RWPE2 (cell line): ENCODE measurements around the gene TYW1.
"Not testable (repeated sequence)": the region's sequence is repeated elsewhere in the genome, so short reads cannot be mapped to it uniquely, and the experiment has no call there.

ENCODE experiments used
- ATAC-seq: fragments of 200-7000 bp; cut with Tn5 transposase; 3 replicates; pipeline ENCODE4 v1.9.1; 2021; ENCODE audit warnings: low read depth
- DNase-seq: peaks from one replicate; pipeline ENCODE4 v3.0.0-alpha.2; 2020; ENCODE audit warnings: low spot score
- H3K27ac ChIP-seq: fragments of 450-650 bp; 2 replicates; pipeline ENCODE4 v1.5.1; 2017; ENCODE audit warnings: mild to moderate bottlenecking; ENCODE audit not compliant: poor library complexity, severe bottlenecking
- H3K27me3 ChIP-seq: fragments of 250-450 bp; sonication (Bioruptor Pico); 2 replicates; pipeline ENCODE4 v1.5.1; 2021; ENCODE audit warnings: mild to moderate bottlenecking, moderate library complexity; ENCODE audit not compliant: insufficient read depth, poor library complexity, severe bottlenecking
- H3K36me3 ChIP-seq: fragments of 250-450 bp; sonication (Bioruptor Pico); 2 replicates; pipeline ENCODE4 v1.5.1; 2020; ENCODE audit warnings: low read depth, mild to moderate bottlenecking, moderate library complexity
- H3K4me1 ChIP-seq: fragments of 250-450 bp; sonication (Bioruptor Pico); 2 replicates; pipeline ENCODE4 v1.5.1; 2021; ENCODE audit warnings: mild to moderate bottlenecking, moderate library complexity; ENCODE audit not compliant: insufficient read depth, poor library complexity, severe bottlenecking
- H3K4me3 ChIP-seq: fragments of 250-450 bp; sonication (Bioruptor Pico); 2 replicates; pipeline ENCODE4 v1.5.1; 2021; ENCODE audit warnings: mild to moderate bottlenecking, moderate library complexity; ENCODE audit not compliant: severe bottlenecking
- H3K9me3 ChIP-seq: fragments of 250-450 bp; sonication (Bioruptor Pico); 2 replicates; pipeline ENCODE4 v1.5.1; 2021; ENCODE audit warnings: mild to moderate bottlenecking, moderate library complexity; ENCODE audit not compliant: severe bottlenecking
- TF ChIP-seq, protein P1 (sequence below): fragments of 450-650 bp; IDR thresholded peaks from one replicate; pipeline ENCODE4 v1.5.1; 2017; ENCODE audit warnings: mild to moderate bottlenecking, moderate library complexity; ENCODE audit not compliant: poor library complexity, severe bottlenecking

The TYW1 gene

DNA sequence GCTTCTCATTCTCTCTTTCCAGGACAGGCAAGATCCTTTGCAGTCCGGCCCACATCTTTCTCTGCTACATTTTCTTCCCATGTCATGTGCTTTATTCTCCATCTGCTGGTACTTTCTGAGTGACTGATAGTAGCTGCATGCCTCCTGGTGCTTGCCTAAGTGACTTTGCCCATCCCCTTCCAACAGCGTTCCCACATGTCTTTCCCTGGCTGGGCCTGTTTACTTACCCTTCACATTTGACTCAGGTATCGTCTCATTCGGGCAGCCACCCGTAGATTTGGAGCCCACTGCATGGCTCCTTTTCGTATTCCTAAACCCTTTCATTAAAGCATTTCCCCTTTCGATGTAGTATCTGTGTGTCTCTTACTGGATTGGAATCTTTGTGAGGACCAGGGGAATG is 24.6 kb downstream of the TYW1 start:
- TF ChIP-seq, protein P1, sequence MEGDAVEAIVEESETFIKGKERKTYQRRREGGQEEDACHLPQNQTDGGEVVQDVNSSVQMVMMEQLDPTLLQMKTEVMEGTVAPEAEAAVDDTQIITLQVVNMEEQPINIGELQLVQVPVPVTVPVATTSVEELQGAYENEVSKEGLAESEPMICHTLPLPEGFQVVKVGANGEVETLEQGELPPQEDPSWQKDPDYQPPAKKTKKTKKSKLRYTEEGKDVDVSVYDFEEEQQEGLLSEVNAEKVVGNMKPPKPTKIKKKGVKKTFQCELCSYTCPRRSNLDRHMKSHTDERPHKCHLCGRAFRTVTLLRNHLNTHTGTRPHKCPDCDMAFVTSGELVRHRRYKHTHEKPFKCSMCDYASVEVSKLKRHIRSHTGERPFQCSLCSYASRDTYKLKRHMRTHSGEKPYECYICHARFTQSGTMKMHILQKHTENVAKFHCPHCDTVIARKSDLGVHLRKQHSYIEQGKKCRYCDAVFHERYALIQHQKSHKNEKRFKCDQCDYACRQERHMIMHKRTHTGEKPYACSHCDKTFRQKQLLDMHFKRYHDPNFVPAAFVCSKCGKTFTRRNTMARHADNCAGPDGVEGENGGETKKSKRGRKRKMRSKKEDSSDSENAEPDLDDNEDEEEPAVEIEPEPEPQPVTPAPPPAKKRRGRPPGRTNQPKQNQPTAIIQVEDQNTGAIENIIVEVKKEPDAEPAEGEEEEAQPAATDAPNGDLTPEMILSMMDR = no peak
- no peak overlapping the region for H3K4me3 ChIP-seq
- no peaks in the 10 kb centered on the region for H3K9me3 ChIP-seq
- DNase-seq = no peak
- ATAC-seq = no peak
- peaks cover 10% of the 10 kb centered on the region for H3K4me1 ChIP-seq
- H3K36me3 ChIP-seq = peaks cover 32% of the 10 kb centered on the region
- H3K27me3 ChIP-seq = no peaks in the 10 kb centered on the region
- H3K27ac ChIP-seq = no peak overlapping the region

DNA sequence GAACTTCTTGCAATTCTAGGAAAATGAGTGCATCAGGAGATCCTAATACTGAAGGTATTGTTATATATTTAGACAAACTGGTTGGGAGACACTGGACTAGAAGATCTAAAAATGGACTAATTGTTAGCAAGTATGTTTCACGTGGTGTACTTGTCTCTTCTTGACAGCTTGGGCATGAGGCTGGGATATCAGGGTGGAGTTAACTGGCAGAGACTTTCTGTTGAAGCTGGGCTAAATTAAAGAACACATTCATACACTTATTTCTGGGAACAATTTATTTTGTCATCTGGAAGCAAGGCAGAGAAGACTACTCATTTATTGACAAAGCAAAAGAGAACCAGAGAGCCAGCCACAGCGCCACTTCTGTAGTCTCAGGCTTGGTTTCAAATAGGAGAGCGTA is 25.9 kb downstream of the TYW1 start:
- TF ChIP-seq, protein P1 = no peak

DNA sequence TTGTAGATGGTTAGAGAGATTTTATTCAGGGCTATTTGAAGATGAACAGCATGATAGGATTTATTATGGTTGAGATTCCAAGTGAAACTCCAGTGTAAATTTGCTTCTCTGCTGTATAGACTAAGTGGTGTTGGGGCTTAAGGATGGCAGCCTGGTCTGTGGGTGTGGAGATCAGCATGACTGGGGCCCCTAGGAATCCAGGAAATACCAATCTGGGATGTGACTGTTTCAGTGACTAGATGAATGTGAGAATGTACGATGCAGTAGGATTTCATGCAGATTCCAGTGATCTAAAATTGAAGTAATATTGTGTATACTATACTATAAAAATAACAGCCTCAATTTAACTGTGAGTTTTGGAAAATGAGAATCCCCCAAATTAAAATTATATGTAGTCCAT is 28.8 kb downstream of the TYW1 start:
- H3K27me3 ChIP-seq, DNase-seq, H3K9me3 ChIP-seq, H3K4me1 ChIP-seq, H3K4me3 ChIP-seq: not testable (repeated sequence)
- Histone ChIP-seq H3K36me3 (peaks cover 28% of the 10 kb centered on the region), H3K27ac (peak overlapping the region; percentile 57)
- peak; percentile 100 for ATAC-seq

More for the DNA sequence above, 25.9 kb downstream of the TYW1 start:
- peaks cover 34% of the 10 kb centered on the region for H3K36me3 ChIP-seq
- H3K27me3 ChIP-seq = no peaks in the 10 kb centered on the region
- H3K4me3 ChIP-seq = no peak overlapping the region
- H3K4me1 ChIP-seq = peaks cover 10% of the 10 kb centered on the region
- no peak for DNase-seq
- ATAC-seq = no peak
- H3K9me3 ChIP-seq = no peaks in the 10 kb centered on the region
- H3K27ac ChIP-seq = no peak overlapping the region

DNA sequence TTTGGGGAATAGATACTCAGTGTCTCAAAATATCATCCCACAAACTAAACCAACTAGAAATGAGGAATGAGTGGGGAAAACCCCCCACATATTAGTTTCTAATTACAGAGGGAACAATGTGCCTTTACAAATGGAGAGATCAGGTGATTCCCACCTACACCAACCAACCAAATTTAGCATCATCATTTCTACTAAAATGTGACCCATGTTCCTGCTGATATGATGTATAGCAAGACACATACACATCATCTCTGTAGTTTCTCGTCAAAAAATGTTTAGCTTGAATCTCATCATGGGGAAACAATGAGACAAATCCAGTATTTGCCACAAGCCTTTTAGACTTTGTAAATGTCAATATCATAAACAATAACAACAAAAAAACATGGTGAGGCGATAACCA is 35.1 kb downstream of the TYW1 start:
- not testable (repeated sequence) for H3K4me3 ChIP-seq, H3K4me1 ChIP-seq, H3K9me3 ChIP-seq, H3K27me3 ChIP-seq, H3K27ac ChIP-seq, ATAC-seq, DNase-seq
- H3K36me3 ChIP-seq = peaks cover 13% of the 10 kb centered on the region

GRCh38 chr7:67033251-67033650 is 36.6 kb downstream of the TYW1 start:
- no peak overlapping the region for H3K4me3 ChIP-seq
- peaks cover 13% of the 10 kb centered on the region for H3K36me3 ChIP-seq
- TF ChIP-seq, protein P1 = no peak
- H3K9me3 ChIP-seq = no peaks in the 10 kb centered on the region
- ATAC-seq = no peak
- H3K4me1 ChIP-seq = no peaks in the 10 kb centered on the region
- H3K27ac ChIP-seq = no peak overlapping the region
- H3K27me3 ChIP-seq = no peaks in the 10 kb centered on the region
- no peak for DNase-seq

GRCh38 chr7:67036432-67037395 is 40.1 kb downstream of the TYW1 start:
- H3K4me1 ChIP-seq, DNase-seq, H3K4me3 ChIP-seq, ATAC-seq, H3K27me3 ChIP-seq, H3K9me3 ChIP-seq, H3K36me3 ChIP-seq, H3K27ac ChIP-seq: not testable (repeated sequence)
